ENCODE measurements around the gene ARF6. TPM values are rescaled to one million over a fixed set of nuclear protein-coding genes. Genes with fewer than 3 reads are reported as not detected.

ARF6 gene
- polyA plus RNA-seq, 1 donor from 2014 or later, result 24.1 TPM

- H3K79me2 ChIP-seq (replicated peaks; ENCODE audit: insufficient read depth, low read length), result no peaks in the 10 kb centered on the region
- no peak overlapping the region for H3K4me2 ChIP-seq (ENCODE audit: low read length)
- no peaks in the 10 kb centered on the region for H3K27me3 ChIP-seq (ENCODE audit: insufficient read depth, low read depth, low read length)
- no peaks in the 10 kb centered on the region for H3K9me3 ChIP-seq (ENCODE audit: low read length)
- H3K9me2 ChIP-seq (ENCODE audit: insufficient read depth, low read length), result no peaks in the 10 kb centered on the region
- H4K20me1 ChIP-seq (ENCODE audit: insufficient read depth), result no peaks in the 10 kb centered on the region
- no peak overlapping the region for H2AFZ ChIP-seq (ENCODE audit: low read depth, low read length)
- H3K4me3 ChIP-seq (ENCODE audit: low read length), result no peak overlapping the region
- no peak overlapping the region for H3K9ac ChIP-seq (ENCODE audit: low read length)
- H3K36me3 ChIP-seq (ENCODE audit: insufficient read depth, low read length), result no peaks in the 10 kb centered on the region
- TF ChIP-seq, protein P1, sequence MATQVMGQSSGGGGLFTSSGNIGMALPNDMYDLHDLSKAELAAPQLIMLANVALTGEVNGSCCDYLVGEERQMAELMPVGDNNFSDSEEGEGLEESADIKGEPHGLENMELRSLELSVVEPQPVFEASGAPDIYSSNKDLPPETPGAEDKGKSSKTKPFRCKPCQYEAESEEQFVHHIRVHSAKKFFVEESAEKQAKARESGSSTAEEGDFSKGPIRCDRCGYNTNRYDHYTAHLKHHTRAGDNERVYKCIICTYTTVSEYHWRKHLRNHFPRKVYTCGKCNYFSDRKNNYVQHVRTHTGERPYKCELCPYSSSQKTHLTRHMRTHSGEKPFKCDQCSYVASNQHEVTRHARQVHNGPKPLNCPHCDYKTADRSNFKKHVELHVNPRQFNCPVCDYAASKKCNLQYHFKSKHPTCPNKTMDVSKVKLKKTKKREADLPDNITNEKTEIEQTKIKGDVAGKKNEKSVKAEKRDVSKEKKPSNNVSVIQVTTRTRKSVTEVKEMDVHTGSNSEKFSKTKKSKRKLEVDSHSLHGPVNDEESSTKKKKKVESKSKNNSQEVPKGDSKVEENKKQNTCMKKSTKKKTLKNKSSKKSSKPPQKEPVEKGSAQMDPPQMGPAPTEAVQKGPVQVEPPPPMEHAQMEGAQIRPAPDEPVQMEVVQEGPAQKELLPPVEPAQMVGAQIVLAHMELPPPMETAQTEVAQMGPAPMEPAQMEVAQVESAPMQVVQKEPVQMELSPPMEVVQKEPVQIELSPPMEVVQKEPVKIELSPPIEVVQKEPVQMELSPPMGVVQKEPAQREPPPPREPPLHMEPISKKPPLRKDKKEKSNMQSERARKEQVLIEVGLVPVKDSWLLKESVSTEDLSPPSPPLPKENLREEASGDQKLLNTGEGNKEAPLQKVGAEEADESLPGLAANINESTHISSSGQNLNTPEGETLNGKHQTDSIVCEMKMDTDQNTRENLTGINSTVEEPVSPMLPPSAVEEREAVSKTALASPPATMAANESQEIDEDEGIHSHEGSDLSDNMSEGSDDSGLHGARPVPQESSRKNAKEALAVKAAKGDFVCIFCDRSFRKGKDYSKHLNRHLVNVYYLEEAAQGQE (IDR thresholded peaks at IDR 0.05; ENCODE audit: borderline replicate concordance), result no peak
- TF ChIP-seq EP300 (conservative IDR thresholded peaks at IDR 0.05; ENCODE audit: poor library complexity, severe bottlenecking) (no peak), EZH2 (IDR thresholded peaks at IDR 0.05; ENCODE audit: borderline replicate concordance, insufficient read depth, low read length, poor library complexity, severe bottlenecking) (no peak), RAD21 (conservative IDR thresholded peaks at IDR 0.05) (no peak)
- TF ChIP-seq, protein P2, sequence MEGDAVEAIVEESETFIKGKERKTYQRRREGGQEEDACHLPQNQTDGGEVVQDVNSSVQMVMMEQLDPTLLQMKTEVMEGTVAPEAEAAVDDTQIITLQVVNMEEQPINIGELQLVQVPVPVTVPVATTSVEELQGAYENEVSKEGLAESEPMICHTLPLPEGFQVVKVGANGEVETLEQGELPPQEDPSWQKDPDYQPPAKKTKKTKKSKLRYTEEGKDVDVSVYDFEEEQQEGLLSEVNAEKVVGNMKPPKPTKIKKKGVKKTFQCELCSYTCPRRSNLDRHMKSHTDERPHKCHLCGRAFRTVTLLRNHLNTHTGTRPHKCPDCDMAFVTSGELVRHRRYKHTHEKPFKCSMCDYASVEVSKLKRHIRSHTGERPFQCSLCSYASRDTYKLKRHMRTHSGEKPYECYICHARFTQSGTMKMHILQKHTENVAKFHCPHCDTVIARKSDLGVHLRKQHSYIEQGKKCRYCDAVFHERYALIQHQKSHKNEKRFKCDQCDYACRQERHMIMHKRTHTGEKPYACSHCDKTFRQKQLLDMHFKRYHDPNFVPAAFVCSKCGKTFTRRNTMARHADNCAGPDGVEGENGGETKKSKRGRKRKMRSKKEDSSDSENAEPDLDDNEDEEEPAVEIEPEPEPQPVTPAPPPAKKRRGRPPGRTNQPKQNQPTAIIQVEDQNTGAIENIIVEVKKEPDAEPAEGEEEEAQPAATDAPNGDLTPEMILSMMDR (IDR thresholded peaks at IDR 0.05; ENCODE audit: poor library complexity, severe bottlenecking), result no peak
- no peaks in the 10 kb centered on the region for H3F3A ChIP-seq (ENCODE audit: insufficient read depth, low read length, poor library complexity, severe bottlenecking)
- H3K27ac ChIP-seq (ENCODE audit: low read length), result no peak overlapping the region
Observed at GRCh38 chr14:49880267-49881064, 12.4 kb upstream of the ARF6 start.

- TF ChIP-seq, protein P1 (IDR thresholded peaks at IDR 0.05; ENCODE audit: borderline replicate concordance), result no peak
- no peak overlapping the region for H2AFZ ChIP-seq (ENCODE audit: low read depth, low read length)
Observed at GRCh38 chr14:49881350-49882001, 11.4 kb upstream of the ARF6 start.

More at GRCh38 chr14:49881350-49882001, 11.4 kb upstream of the ARF6 start:
- no peak overlapping the region for H3K4me2 ChIP-seq (ENCODE audit: low read length)
- H3K4me3 ChIP-seq (ENCODE audit: low read length), result no peak overlapping the region
- no peaks in the 10 kb centered on the region for H3K9me3 ChIP-seq (ENCODE audit: low read length)
- H3K27ac ChIP-seq (ENCODE audit: low read length), result no peak overlapping the region
- no peaks in the 10 kb centered on the region for H3K27me3 ChIP-seq (ENCODE audit: insufficient read depth, low read depth, low read length)
- H4K20me1 ChIP-seq (ENCODE audit: insufficient read depth), result no peaks in the 10 kb centered on the region
- no peaks in the 10 kb centered on the region for H3K79me2 ChIP-seq (replicated peaks; ENCODE audit: insufficient read depth, low read length)
- no peaks in the 10 kb centered on the region for H3K36me3 ChIP-seq (ENCODE audit: insufficient read depth, low read length)
- no peaks in the 10 kb centered on the region for H3K9me2 ChIP-seq (ENCODE audit: insufficient read depth, low read length)
- H3K9ac ChIP-seq (ENCODE audit: low read length), result no peak overlapping the region
- H3F3A ChIP-seq (ENCODE audit: insufficient read depth, low read length, poor library complexity, severe bottlenecking), result no peaks in the 10 kb centered on the region
